ENCODE data around the gene STXBP5.

STXBP5 gene

GRCh38 chr6:147301070-147301469, 96.9 kb downstream of the STXBP5 start:
- no CpG with 5 or more reads among the region's 1 CpG for WGBS (ENCODE audit: extremely low coverage, insufficient coverage, insufficient read length)
- H2BK12ac ChIP-seq (ENCODE audit: low read length): no peak overlapping the region
- H3K36me3 ChIP-seq (ENCODE audit: control insufficient read depth in 1 of 2, insufficient read depth in 2 of 2, low read length in 2 of 2): peaks cover 8 to 23% of the 10 kb centered on the region in 2 experiments

GRCh38 chr6:147304016-147304415, 99.8 kb downstream of the STXBP5 start:
- H3K4me2 ChIP-seq (ENCODE audit: low read length): no peak overlapping the region
- H3K9me3 ChIP-seq (ENCODE audit: insufficient read depth, low read depth, low read length): peaks cover 7% of the 10 kb centered on the region
- H4K12ac ChIP-seq (ENCODE audit: low read depth, low read length): no peak overlapping the region
- no peak for DNase-seq
- no peak overlapping the region for H3K27ac ChIP-seq (ENCODE audit: low read depth, low read length)
- no peak overlapping the region for H2BK12ac ChIP-seq (ENCODE audit: low read length)
- H3K14ac ChIP-seq (ENCODE audit: low read length): no peak overlapping the region
- no peak overlapping the region for H4K91ac ChIP-seq (ENCODE audit: low read depth, low read length)
- no peaks in the 10 kb centered on the region for H3K79me2 ChIP-seq (ENCODE audit: control insufficient read depth, insufficient read depth, low read length, poor library complexity)
- H3K36me3 ChIP-seq (ENCODE audit: control insufficient read depth in 1 of 2, insufficient read depth in 2 of 2, low read length in 2 of 2): peaks cover 7 to 20% of the 10 kb centered on the region in 2 experiments
- H2AFZ ChIP-seq (ENCODE audit: insufficient read depth, low read length, poor library complexity): no peak overlapping the region
- no peak overlapping the region for H3K4ac ChIP-seq (ENCODE audit: low read depth, low read length)
- H2AK5ac ChIP-seq (ENCODE audit: low read length): no peak overlapping the region
- H3K23ac ChIP-seq (ENCODE audit: low read length): no peak overlapping the region
- H3K79me1 ChIP-seq (ENCODE audit: low read length): no peaks in the 10 kb centered on the region
- H4K8ac ChIP-seq (ENCODE audit: low read depth, low read length): no peak overlapping the region
- H3K9ac ChIP-seq (ENCODE audit: low read length): no peak overlapping the region
- no peak overlapping the region for H2BK120ac ChIP-seq (ENCODE audit: insufficient read depth, low read length, poor library complexity)
- H3K18ac ChIP-seq (ENCODE audit: low read length): no peak overlapping the region
- H3K4me3 ChIP-seq (ENCODE audit: low read depth, low read length): no peak overlapping the region
- H3K4me1 ChIP-seq (ENCODE audit: control insufficient read depth in 1 of 2, insufficient read depth in 2 of 2, low read length in 2 of 2): no peaks in the 10 kb centered on the region
- H3K27me3 ChIP-seq (ENCODE audit: insufficient read depth, low read length): no peaks in the 10 kb centered on the region
- H2BK5ac ChIP-seq (ENCODE audit: low read depth, low read length, poor library complexity): no peak overlapping the region
- WGBS (ENCODE audit: extremely low coverage, insufficient coverage, insufficient read length): no CpG with 5 or more reads among the region's 4 CpGs

More at GRCh38 chr6:147301070-147301469, 96.9 kb downstream of the STXBP5 start:
- Histone ChIP-seq H2BK120ac (ENCODE audit: insufficient read depth, low read length, poor library complexity) (no peak overlapping the region), H3K18ac (ENCODE audit: low read length) (no peak overlapping the region), H3K9ac (ENCODE audit: low read length) (no peak overlapping the region), H2BK5ac (ENCODE audit: low read depth, low read length, poor library complexity) (no peak overlapping the region), H3K4me3 (ENCODE audit: low read depth, low read length) (no peak overlapping the region), H3K27me3 (ENCODE audit: insufficient read depth, low read length) (no peaks in the 10 kb centered on the region), H2AK5ac (ENCODE audit: low read length) (no peak overlapping the region), H4K12ac (ENCODE audit: low read depth, low read length) (no peak overlapping the region), H3K14ac (ENCODE audit: low read length) (no peak overlapping the region), H3K4me2 (ENCODE audit: low read length) (no peak overlapping the region), H4K91ac (ENCODE audit: low read depth, low read length) (no peak overlapping the region), H3K79me2 (ENCODE audit: control insufficient read depth, insufficient read depth, low read length, poor library complexity) (no peaks in the 10 kb centered on the region), H3K79me1 (ENCODE audit: low read length) (no peaks in the 10 kb centered on the region), H4K8ac (ENCODE audit: low read depth, low read length) (no peak overlapping the region), H3K4ac (ENCODE audit: low read depth, low read length) (no peak overlapping the region), H3K4me1 (ENCODE audit: control insufficient read depth in 1 of 2, insufficient read depth in 2 of 2, low read length in 2 of 2) (no peaks in the 10 kb centered on the region), H2AFZ (ENCODE audit: insufficient read depth, low read length, poor library complexity) (no peak overlapping the region), H3K9me3 (ENCODE audit: insufficient read depth, low read depth, low read length) (peaks cover 7% of the 10 kb centered on the region), H3K23ac (ENCODE audit: low read length) (no peak overlapping the region), H3K27ac (ENCODE audit: low read depth, low read length) (no peak overlapping the region)
- DNase-seq: no peak

GRCh38 chr6:147310521-147310920, 106.3 kb downstream of the STXBP5 start:
- no peak overlapping the region for H4K91ac ChIP-seq (ENCODE audit: low read depth, low read length)
- H4K12ac ChIP-seq (ENCODE audit: low read depth, low read length): no peak overlapping the region
- H3K4ac ChIP-seq (ENCODE audit: low read depth, low read length): no peak overlapping the region
- no peak overlapping the region for H3K9ac ChIP-seq (ENCODE audit: low read length)
- no peaks in the 10 kb centered on the region for H3K79me1 ChIP-seq (ENCODE audit: low read length)
- H3K4me3 ChIP-seq (ENCODE audit: low read depth, low read length): no peak overlapping the region
- no peak overlapping the region for H3K23ac ChIP-seq (ENCODE audit: low read length)
- no peak overlapping the region for H4K8ac ChIP-seq (ENCODE audit: low read depth, low read length)
- H3K9me3 ChIP-seq (ENCODE audit: insufficient read depth, low read depth, low read length): no peaks in the 10 kb centered on the region
- WGBS (ENCODE audit: extremely low coverage, insufficient coverage, insufficient read length): no CpG with 5 or more reads among the region's 3 CpGs
- H2BK12ac ChIP-seq (ENCODE audit: low read length): no peak overlapping the region
- H2BK5ac ChIP-seq (ENCODE audit: low read depth, low read length, poor library complexity): no peak overlapping the region
- no peak overlapping the region for H3K18ac ChIP-seq (ENCODE audit: low read length)
- H3K36me3 ChIP-seq (ENCODE audit: control insufficient read depth in 1 of 2, insufficient read depth in 2 of 2, low read length in 2 of 2): peaks cover 0 to 2% of the 10 kb centered on the region in 2 experiments
- H3K4me1 ChIP-seq (ENCODE audit: control insufficient read depth in 1 of 2, insufficient read depth in 2 of 2, low read length in 2 of 2): no peaks in the 10 kb centered on the region
- no peak overlapping the region for H3K4me2 ChIP-seq (ENCODE audit: low read length)
- H2AFZ ChIP-seq (ENCODE audit: insufficient read depth, low read length, poor library complexity): no peak overlapping the region
- H3K14ac ChIP-seq (ENCODE audit: low read length): no peak overlapping the region
- H2AK5ac ChIP-seq (ENCODE audit: low read length): no peak overlapping the region
- DNase-seq: peak in 1 of 2 donors; percentile 51
- no peak overlapping the region for H3K27ac ChIP-seq (ENCODE audit: low read depth, low read length)
- H3K79me2 ChIP-seq (ENCODE audit: control insufficient read depth, insufficient read depth, low read length, poor library complexity): no peaks in the 10 kb centered on the region
- no peaks in the 10 kb centered on the region for H3K27me3 ChIP-seq (ENCODE audit: insufficient read depth, low read length)
- H2BK120ac ChIP-seq (ENCODE audit: insufficient read depth, low read length, poor library complexity): no peak overlapping the region

- Histone ChIP-seq H3K27ac (ENCODE audit: low read depth, low read length) (no peak overlapping the region), H3K4me3 (ENCODE audit: low read depth, low read length) (no peak overlapping the region)
These were observed 107.0 kb downstream of the STXBP5 start for GRCh38 chr6:147311218-147311617.

More at GRCh38 chr6:147311218-147311617, 107.0 kb downstream of the STXBP5 start:
- H3K23ac ChIP-seq (ENCODE audit: low read length): no peak overlapping the region
- H3K4ac ChIP-seq (ENCODE audit: low read depth, low read length): no peak overlapping the region
- no peaks in the 10 kb centered on the region for H3K4me1 ChIP-seq (ENCODE audit: control insufficient read depth in 1 of 2, insufficient read depth in 2 of 2, low read length in 2 of 2)
- no peak overlapping the region for H2AFZ ChIP-seq (ENCODE audit: insufficient read depth, low read length, poor library complexity)
- DNase-seq: no peak
- H2BK12ac ChIP-seq (ENCODE audit: low read length): no peak overlapping the region
- no peak overlapping the region for H3K14ac ChIP-seq (ENCODE audit: low read length)
- no peak overlapping the region for H2BK5ac ChIP-seq (ENCODE audit: low read depth, low read length, poor library complexity)
- H4K91ac ChIP-seq (ENCODE audit: low read depth, low read length): no peak overlapping the region
- H2AK5ac ChIP-seq (ENCODE audit: low read length): no peak overlapping the region
- H3K4me2 ChIP-seq (ENCODE audit: low read length): no peak overlapping the region
- no peak overlapping the region for H3K18ac ChIP-seq (ENCODE audit: low read length)
- H3K79me1 ChIP-seq (ENCODE audit: low read length): no peaks in the 10 kb centered on the region
- no peaks in the 10 kb centered on the region for H3K27me3 ChIP-seq (ENCODE audit: insufficient read depth, low read length)
- H4K8ac ChIP-seq (ENCODE audit: low read depth, low read length): no peak overlapping the region
- no peaks in the 10 kb centered on the region for H3K79me2 ChIP-seq (ENCODE audit: control insufficient read depth, insufficient read depth, low read length, poor library complexity)
- no peak overlapping the region for H4K12ac ChIP-seq (ENCODE audit: low read depth, low read length)
- no peak overlapping the region for H3K9ac ChIP-seq (ENCODE audit: low read length)
- no peaks in the 10 kb centered on the region for H3K9me3 ChIP-seq (ENCODE audit: insufficient read depth, low read depth, low read length)
- H2BK120ac ChIP-seq (ENCODE audit: insufficient read depth, low read length, poor library complexity): no peak overlapping the region
- peaks cover 2 to 3% of the 10 kb centered on the region in 2 experiments for H3K36me3 ChIP-seq (ENCODE audit: control insufficient read depth in 1 of 2, insufficient read depth in 2 of 2, low read length in 2 of 2)
